Measurements from ENCODE around the gene ARHGAP28. TPM values are rescaled to one million over a fixed set of nuclear protein-coding genes. Genes with fewer than 3 reads are reported as not detected.

Gene ARHGAP28
- total RNA-seq, 3 donors from 2014 or later = 7.3 to 13.0 (median 10.8) TPM

DNA sequence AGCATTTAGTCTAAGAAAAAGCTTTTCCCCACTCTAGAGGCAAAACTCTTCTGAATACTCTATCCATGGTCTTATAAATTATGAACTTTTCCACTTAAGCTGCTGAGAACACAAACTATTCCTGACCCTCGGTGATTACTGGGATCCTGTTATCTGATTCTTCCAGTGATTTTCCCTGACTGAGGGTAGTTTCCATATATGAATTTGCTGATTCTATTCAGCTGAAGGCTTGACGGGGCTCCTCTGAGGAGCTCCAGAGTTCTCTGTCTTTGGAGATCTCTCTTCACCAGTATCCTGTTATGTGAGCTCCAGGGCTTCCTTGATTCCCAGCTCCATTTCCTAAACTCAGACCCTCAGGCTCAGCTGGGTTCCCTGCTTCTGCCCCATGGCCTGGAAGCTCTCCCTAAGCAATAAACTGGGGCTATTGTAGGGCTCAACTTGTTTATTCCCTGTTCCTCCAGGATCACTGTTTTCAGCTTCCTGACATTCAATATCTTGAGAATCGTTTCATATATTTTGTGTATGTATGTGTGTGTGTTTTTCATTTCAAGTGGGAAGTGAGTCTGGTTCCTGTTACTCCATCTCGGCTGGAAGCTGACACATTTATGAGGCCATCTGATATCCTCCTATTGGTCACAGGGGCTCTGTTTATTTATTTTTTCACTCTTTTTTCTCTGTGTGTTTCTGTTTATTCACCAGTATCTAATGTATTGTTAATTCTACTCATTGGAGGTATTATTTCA is 78.2 kb downstream of the ARHGAP28 start:
- no peak for DNase-seq (ENCODE audit: low spot score in 2 of 2)
- H3K4me1 ChIP-seq = no peaks in the 10 kb centered on the region
- no peaks in the 10 kb centered on the region for H3K36me3 ChIP-seq
- no peaks in the 10 kb centered on the region for H3K27me3 ChIP-seq
- TF ChIP-seq POLR2A (IDR thresholded peaks at IDR 0.05) (no peak), POLR2AphosphoS5 (IDR thresholded peaks at IDR 0.05) (no peak)
- TF ChIP-seq, protein P1, sequence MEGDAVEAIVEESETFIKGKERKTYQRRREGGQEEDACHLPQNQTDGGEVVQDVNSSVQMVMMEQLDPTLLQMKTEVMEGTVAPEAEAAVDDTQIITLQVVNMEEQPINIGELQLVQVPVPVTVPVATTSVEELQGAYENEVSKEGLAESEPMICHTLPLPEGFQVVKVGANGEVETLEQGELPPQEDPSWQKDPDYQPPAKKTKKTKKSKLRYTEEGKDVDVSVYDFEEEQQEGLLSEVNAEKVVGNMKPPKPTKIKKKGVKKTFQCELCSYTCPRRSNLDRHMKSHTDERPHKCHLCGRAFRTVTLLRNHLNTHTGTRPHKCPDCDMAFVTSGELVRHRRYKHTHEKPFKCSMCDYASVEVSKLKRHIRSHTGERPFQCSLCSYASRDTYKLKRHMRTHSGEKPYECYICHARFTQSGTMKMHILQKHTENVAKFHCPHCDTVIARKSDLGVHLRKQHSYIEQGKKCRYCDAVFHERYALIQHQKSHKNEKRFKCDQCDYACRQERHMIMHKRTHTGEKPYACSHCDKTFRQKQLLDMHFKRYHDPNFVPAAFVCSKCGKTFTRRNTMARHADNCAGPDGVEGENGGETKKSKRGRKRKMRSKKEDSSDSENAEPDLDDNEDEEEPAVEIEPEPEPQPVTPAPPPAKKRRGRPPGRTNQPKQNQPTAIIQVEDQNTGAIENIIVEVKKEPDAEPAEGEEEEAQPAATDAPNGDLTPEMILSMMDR (IDR thresholded peaks at IDR 0.05) = no peak
- H3K4me3 ChIP-seq = no peak overlapping the region
- intact Hi-C loops (cut with DNase I; ENCODE audit: low total_unique reads) = no loop called here
- peaks cover 3 to 6% of the 10 kb centered on the region in 2 donors for H3K9me3 ChIP-seq
- no peak overlapping the region for H3K27ac ChIP-seq

DNA sequence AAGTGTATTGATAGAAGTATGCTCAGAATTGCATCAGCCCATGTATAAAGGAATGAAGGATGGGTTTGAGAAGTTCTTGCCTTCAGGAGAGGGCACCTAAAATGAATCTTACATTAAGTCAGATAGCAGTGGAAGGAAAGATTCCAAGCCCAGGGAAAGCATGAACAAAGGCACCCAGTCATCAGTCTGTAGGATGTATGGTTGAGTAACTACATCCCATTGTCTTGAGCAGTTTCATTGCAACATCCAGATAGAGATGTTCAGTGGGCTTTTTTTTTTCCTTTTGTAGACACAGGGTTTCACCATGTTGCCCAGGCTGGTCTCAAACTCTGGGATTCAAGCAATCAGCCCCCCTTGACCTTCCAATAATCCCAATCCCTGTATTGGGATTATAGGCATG is 80.7 kb downstream of the ARHGAP28 start:
- no peaks in the 10 kb centered on the region for H3K4me1 ChIP-seq
- H3K4me3 ChIP-seq = no peak overlapping the region
- no peak overlapping the region for H3K27ac ChIP-seq
- DNase-seq (ENCODE audit: low spot score in 2 of 2) = no peak
- H3K36me3 ChIP-seq = no peaks in the 10 kb centered on the region
- intact Hi-C loops (cut with DNase I; ENCODE audit: low total_unique reads) = no loop called here
- no peaks in the 10 kb centered on the region for H3K27me3 ChIP-seq
- H3K9me3 ChIP-seq = no peaks in the 10 kb centered on the region
- TF ChIP-seq, protein P1 (IDR thresholded peaks at IDR 0.05) = no peak
- TF ChIP-seq POLR2AphosphoS5 (IDR thresholded peaks at IDR 0.05) = no peak
- TF ChIP-seq POLR2A (IDR thresholded peaks at IDR 0.05) = no peak

DNA sequence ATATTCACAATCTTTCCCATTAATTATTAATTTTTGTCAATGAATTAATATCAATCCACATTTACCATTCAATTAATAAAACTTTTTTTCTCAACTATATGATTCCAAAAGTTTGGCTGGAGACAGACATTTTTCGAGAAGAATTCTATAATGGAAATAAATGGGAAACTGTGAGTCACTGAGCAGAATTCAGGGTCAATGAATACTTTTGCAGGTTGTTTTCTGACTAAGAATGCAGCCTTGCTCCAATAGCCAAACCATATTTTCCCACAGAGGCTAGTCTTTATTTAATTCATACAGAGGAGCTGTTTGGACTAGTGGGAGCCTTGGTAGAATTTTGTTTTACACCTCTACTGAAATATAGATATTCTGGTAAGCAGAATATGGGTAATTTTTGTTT is 82.3 kb downstream of the ARHGAP28 start:
- Histone ChIP-seq H3K4me1 (no peaks in the 10 kb centered on the region), H3K27ac (no peak overlapping the region), H3K4me3 (no peak overlapping the region), H3K9me3 (no peaks in the 10 kb centered on the region), H3K36me3 (no peaks in the 10 kb centered on the region), H3K27me3 (no peaks in the 10 kb centered on the region)
- TF ChIP-seq POLR2AphosphoS5 (IDR thresholded peaks at IDR 0.05) = no peak
- no peak for TF ChIP-seq POLR2A (IDR thresholded peaks at IDR 0.05)
- TF ChIP-seq, protein P1 (IDR thresholded peaks at IDR 0.05) = no peak
- intact Hi-C loops (cut with DNase I; ENCODE audit: low total_unique reads) = no loop called here
- no peak for DNase-seq (ENCODE audit: low spot score in 2 of 2)

DNA sequence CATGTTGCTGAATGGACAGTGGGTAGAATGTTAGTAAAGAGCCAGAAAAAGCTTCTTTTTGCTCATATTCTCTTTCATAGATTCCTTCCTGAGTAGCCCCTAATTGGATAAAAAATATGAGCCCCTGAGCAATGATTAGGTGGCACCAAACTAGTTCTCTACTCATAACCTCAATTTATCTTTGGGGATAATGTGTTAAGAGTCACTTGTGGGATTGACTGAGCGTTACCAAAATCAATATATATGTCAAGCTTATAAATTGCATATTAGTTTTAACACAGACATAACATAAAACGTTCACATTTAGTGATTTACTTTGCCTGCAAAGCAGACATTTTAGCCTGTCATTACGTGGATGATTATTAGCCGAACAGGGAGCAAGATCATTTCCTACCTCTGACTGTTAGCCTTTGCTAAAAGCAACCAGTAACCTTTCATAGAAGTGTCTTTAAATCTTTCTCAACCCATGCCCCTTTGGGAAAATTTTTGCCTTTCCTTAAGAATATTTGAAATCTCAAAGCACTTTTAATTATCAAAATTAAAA is 85.4 kb downstream of the ARHGAP28 start:
- Histone ChIP-seq H3K9me3 (no peaks in the 10 kb centered on the region), H3K27ac (no peak overlapping the region), H3K4me1 (no peaks in the 10 kb centered on the region), H3K27me3 (no peaks in the 10 kb centered on the region), H3K36me3 (no peaks in the 10 kb centered on the region), H3K4me3 (no peak overlapping the region)
- DNase-seq (ENCODE audit: low spot score in 2 of 2) = no peak
- TF ChIP-seq POLR2AphosphoS5 (IDR thresholded peaks at IDR 0.05) (no peak), POLR2A (IDR thresholded peaks at IDR 0.05) (no peak)
- TF ChIP-seq, protein P1 (IDR thresholded peaks at IDR 0.05) = no peak
- intact Hi-C loops (cut with DNase I; ENCODE audit: low total_unique reads) = no loop called here

DNA sequence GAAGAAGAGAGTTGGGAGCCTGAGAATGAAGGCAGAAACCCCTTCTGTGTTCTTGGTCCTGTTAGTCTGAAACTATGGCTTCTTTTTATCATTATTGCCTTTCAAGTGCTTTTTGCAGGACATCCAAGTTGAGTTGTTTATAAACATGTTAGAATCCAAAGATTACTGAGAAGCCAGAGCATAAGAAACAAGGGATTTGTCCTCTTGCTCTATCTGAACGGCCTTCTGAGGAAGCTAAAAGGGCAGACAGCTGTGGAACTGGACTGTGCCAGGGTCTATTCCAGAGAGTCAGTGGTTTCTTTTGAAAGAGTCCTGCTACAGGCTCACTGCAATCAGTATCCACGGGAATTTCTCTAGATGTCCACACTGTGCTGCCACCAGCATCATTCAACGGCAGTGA is 86.6 kb downstream of the ARHGAP28 start:
- intact Hi-C loops (cut with DNase I; ENCODE audit: low total_unique reads) = no loop called here
- Histone ChIP-seq H3K9me3 (no peaks in the 10 kb centered on the region), H3K36me3 (no peaks in the 10 kb centered on the region), H3K27ac (no peak overlapping the region), H3K27me3 (no peaks in the 10 kb centered on the region), H3K4me1 (no peaks in the 10 kb centered on the region), H3K4me3 (no peak overlapping the region)
- DNase-seq (ENCODE audit: low spot score in 2 of 2) = no peak
- TF ChIP-seq POLR2AphosphoS5 (IDR thresholded peaks at IDR 0.05) = no peak
- TF ChIP-seq, protein P1 (IDR thresholded peaks at IDR 0.05) = no peak
- TF ChIP-seq POLR2A (IDR thresholded peaks at IDR 0.05) = no peak
